Hepatocyte (in vitro differentiated cells): ENCODE data around the gene HEXA.

ENCODE experiments used
- CTCF ChIP-seq: fragments of 200-600 bp; sonication (generic); IDR thresholded peaks from 2 replicates; pipeline ENCODE4 v1.5.1; 2016; ENCODE audit warnings: antibody characterized with exemption, mild to moderate bottlenecking; ENCODE audit not compliant: poor library complexity
- EZH2 ChIP-seq: fragments of 200-600 bp; sonication (generic); IDR thresholded peaks from 2 replicates; pipeline ENCODE4 v1.6.1; 2016; ENCODE audit warnings: antibody characterized with exemption, mild to moderate bottlenecking, borderline replicate concordance

GRCh38 chr15:72387741-72388140 is 11.9 kb upstream of the HEXA start:
- TF ChIP-seq CTCF (no peak), EZH2 (no peak)
